NCI-H1436 (cell line): Measurements from ENCODE around the gene MXRA7.
"Not testable (repeated sequence)": the region's sequence is repeated elsewhere in the genome, so short reads cannot be mapped to it uniquely, and the experiment has no call there.

Source experiments
- DNase-seq: peaks from one replicate; lab custom pipeline; 2025; lab: John Stamatoyannopoulos, UW

MXRA7 gene

DNA sequence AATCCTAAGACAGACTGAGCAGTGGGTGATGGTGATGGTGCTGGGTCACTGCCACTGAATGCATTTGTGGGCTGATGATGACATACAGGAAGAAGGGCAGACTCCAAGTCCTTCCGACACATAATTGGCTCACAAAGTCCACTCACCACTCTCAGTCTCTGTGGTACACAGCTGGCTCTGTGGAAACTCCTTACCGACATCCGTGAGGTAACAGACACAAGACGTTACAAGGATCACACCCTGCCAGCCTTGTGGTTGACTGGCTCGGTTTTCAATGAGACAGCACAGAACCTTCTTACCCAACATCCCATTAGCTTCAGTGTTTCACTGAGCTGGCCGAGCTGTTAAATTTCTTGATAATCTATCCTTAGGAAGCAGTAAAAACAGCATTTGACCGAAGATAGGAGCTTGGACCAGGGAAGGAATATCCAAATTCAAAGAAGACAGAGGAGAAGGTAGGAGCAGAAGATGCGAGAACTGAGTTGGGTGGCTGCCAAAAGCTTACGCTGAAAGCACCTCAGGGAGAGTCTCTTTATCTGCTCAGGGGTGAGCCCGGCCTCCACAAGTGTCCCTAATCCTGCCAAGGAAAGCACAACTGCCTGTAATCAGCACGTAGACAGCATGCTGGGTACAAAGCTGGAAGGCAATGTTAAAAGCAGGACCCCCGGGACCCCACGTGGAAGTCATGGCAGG is 5.5 kb upstream of the MXRA7 start:
- DNase-seq, result no peak

DNA sequence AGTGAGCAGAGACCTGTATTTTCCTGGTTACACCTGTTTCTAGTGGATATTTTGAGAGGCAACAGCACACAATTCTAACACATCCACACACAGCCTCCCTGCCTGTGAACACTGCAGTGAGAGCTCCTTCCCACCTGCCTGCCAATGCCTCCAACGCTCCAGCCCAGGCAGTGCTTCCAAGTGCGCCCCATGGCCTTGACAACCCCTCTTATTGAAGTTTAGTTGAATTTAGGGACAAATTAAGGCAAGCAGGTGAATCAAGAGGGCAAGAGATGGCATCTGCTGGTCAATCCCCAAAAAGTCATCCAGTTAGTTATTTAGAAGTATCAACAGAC is 4.7 kb upstream of the MXRA7 start:
- no peak for DNase-seq

DNA sequence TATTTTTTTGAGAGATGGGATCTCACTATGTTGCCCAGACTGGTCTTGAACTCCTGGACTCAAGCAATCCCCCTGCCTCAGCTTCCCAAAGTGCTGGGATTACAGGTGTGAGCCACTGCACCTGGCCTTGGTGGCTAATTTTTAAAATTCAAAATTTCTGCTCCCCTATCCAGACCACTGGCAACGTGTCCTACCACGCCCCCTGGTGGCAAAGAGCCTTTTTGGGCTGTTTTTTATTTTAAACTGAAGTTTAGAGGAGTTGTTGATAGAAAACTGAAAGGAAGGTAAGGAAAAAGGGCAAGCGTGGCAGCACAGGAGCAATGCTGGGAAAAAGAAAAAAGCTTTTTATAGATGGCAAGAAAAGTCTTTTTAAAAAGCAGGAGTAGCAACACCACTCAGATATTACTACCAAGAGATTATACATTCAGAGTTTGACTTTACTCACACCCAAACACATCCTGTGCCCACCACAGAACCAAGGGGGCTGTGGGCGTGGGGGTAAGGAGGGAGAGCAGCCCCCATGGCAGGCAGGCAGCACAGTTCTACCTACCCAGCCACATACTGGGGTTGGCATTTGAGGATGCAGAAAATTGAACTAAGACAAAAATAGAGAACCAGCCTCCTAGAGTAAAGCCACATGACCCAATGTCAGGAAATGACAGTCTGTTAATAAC is 4.2 kb upstream of the MXRA7 start:
- peak; percentile 38 for DNase-seq

DNA sequence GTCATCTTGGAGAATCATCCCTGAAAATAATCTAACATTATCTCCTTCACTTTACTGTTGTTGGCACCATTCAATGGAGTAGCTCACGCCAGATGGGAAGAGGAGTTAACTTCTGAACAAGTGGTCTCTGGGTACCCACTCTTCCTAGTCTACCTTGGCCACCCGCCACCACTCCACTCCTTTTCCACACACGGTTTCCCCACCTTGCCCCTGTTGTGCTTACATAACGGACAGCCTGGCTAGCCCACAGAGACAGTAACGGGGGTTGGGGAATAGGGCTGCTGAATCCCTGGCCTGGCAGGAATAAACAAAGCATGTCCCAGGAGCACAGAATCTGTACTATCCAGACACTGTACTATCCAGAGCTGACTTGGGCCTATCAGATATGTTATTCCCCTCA is 3.6 kb upstream of the MXRA7 start:
- DNase-seq, result no peak

DNA sequence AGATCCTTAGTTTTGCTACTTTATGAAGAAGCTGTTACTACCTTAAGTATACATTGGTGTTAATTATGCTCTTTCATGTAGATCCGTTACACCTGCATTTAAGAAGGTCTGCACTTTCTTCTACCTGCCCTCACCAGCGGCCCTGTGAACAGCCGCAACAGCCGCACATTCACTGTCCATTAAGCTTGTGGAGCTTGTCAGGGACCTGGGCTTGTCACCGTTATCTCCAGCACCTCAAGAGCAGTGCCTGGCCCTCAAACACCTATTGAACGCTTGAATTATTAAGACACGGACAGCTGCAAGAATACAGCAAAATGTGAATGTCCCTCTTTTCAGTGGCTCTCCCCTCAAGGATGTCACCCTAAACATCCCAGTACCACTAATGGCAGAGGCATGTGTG is 3.0 kb upstream of the MXRA7 start:
- DNase-seq, result no peak

DNA sequence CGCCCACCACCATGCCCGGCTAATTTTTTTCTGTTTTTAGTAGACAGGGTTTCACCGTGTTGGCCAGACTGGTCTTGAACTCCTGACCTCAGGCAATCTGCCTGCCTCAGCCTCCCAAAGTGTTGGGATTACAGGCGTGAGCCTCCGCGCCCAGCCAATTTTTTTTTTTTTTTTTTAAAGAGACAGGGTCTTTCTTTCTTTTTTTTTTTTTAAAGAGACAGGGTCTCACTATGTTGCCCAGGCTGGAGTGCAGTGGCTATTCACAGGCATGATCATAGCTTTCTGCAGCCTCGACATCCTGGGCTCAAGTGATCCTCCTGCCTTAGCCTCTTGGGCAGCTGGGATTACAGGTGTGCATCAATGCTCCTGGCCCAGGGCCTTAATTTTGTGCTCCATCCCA is 1.6 kb upstream of the MXRA7 start:
- DNase-seq, result not testable (repeated sequence)

DNA sequence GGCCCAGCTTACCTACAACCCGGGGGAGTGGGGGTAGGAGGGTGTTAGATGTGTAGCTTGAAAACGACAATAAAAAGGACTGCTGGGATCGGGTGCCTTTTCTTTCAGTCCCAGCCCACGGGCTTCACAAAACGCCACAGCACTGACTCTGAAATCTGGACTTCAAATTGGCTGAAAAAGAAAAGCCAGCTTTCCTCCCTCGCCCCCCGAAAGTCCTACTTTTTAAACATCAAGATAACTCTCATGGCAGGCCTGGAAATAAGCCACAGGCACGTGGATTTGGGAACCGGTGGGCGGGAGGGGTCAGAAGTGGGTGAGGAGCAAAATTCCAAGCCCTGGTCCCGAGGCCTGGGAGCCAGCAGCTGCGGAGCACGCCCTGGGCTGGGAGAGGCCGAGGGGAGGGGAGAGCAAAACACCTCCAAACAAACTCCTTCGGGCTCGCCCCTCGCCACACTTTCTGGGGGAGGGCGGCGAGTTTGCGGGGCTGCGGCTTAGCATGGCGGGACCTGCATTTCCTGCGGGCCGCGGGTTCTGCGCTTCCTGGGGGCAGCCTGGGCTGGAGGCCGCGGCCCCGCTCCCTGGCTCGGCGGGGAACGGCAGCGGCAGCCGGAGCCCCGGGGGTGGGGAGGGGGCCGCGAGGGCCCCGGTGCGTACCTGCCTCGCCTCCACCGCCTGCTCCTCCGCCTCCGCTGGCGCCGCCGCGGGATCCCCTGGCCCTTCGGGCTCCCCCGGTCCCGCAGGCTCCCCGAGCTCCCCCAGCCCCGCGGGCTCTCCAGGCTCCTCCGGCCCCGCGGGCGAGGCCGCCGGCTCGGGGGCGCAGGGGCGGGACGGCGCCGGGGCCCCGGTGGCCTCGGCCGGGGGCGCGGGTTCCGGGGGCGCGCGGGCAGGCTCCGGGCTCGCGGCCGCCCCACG is 558 bp downstream of the MXRA7 start:
- DNase-seq, result not testable (repeated sequence)

DNA sequence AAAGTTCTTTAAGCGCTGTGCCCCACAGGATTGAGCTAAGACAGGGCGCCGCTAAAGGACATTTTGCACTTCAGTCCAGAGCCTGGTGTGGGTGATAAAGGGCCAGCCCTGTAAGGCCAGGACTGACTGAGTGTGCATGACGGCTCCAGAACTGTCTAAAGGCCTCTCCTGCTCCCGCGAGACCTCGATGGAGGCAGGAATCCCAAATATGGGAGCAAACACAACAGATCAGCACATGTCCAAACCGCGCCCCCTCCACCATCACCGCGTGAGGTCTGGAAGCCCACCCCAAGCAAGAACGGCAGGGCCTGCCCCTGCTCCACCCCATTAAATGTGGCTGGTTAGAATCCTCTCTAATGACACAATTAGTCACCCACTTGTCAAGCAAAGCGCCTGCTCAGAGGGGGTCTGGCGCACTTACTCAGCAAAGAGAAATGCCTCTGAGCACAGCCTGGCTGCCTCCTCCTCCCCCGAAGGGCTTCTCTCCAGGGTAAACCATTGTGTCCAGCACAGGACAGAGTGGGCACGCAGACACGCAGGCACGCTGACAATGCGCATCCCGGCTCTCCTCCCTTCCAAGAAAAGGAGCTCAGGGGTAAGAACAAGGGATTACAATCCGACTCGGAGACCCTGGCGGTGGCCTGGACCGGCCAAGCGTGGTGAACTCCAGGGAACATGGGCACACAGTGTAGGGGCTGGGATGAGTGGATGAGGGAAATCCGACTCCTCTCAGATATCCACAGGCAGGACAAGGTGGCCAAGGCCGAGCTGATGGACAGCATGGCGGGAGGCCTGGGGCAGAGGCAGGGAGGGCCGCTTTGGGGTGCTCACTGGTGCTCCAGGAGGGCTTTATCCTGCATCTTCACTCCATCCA is 1.5 kb downstream of the MXRA7 start:
- DNase-seq, result peak; percentile 75

DNA sequence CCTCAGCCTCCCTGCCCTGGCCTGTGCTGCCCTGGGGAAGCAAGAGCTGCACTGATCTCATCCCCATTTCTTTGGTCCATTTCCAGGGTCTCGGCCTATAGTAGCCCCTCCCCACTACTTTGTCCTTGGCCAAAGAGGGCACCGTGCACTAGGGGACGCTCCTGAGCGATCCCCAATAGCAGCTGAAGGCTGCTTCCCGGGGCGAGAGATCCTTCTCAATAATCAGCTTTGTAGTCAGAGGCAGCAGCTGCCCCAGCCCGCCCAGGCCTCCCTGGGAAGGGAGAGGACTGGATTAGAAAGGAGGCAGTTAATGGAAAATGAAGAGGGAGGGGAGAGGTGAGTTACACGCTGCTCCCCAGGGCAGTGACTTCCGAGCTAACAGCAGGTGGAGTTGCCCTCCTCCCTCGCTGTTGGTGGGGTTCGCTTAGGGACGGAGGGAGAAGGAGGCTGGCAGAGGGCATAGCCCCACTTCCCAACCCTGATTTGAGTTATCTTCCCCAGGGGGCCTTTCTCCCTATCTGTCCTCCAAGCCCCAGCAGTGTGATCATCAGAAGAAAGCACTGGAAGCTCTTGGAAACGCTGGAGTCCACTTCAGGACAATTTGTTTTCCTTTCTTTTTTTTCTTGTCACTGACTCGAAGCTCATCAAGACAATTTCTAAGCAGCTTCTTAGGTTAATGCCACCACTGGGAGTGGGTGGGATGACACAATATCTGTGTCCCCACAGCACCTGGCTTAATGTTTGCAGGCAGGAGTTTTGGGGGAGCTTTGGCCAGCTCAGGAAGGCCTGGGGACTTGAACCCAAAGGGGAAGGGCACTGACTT is 2.6 kb downstream of the MXRA7 start:
- DNase-seq, result peak; percentile 51

DNA sequence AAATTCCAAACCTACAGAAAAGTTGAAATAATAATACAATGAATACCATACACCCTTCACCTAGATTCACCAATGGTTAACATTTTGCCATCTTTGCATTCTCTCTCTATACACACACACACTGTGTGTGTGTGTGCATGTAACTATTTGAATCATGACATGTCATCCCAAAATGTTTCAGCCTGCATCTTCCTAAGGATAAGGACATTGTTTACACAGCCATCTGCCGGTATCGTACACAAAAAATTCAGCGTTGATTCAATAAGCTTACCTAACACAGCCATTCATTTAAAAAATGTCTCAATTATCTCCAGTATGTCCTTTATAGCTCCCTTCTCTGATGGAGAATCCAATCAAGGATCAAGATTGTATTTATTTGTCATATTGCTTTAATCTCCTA is 3.9 kb downstream of the MXRA7 start:
- no peak for DNase-seq

DNA sequence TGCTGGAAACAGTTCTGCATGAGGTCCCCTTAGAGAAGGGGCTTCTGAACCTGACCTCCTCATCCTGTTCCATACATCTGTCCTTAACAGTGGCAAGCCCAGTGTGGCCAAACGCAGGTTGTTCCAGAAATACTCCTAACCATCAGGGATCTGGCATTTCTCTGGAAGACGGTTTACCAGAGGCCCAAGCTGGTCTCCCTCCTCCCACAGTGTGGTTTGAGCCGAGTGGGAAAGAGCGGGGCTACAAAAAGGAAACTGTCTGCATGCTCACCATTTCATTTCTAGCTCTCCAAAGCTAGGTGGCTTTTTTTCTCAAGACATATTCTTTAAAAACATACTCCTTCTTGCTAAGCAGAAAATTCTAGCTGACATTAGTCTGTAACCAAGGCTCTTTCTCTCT is 6.0 kb downstream of the MXRA7 start:
- no peak for DNase-seq

DNA sequence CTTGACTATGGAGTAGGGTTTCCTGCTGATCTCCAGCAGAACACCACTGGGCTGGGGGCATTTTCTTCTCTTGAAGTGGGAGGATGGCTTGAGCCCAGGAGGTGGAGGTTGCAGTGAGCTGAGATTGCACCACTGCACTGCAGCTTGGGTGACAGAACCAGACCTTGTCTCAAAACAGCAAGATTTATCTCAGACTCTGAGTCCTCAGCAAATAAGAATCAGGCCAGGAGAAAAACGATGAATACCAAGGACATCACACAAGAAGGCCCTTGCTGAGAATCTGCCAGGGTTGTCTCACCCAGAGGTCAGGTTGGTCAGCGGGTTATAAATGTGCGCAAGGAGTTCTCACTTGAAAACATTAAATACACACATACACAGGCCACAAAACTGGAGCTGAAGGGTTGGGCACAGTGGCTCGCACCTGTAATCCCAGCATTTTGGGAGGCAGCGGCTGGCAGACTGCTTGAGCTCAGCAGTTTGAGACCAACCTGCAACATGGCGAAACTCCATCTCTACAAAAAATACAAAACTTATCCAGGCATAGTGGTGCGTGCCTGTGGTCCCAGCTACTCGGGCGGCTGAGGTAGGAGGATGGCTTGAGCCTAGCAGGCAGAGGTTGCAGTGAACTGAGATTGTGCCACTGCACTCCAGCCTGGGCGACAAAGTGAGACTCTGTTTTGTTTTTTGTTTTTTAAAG is 7.7 kb downstream of the MXRA7 start:
- no peak for DNase-seq

DNA sequence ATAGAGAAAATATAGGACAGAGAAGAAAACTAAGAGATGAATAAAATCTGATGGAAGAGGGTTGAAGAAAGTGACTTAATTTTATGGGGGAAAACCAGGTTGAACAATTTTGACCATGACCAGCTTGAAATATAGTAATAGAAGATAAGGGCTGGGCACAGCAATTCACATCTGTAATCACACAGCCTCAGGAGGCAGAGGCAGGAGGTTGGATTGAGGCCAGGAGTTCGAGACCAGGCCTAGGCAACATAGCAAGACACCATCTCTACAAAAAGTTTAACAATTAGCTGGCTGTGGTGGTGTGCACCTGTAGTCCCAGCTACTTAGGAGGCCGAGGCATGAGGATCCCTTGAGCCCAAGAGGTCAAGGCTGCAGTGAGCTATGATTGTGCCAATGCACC is 8.7 kb downstream of the MXRA7 start:
- DNase-seq, result no peak

DNA sequence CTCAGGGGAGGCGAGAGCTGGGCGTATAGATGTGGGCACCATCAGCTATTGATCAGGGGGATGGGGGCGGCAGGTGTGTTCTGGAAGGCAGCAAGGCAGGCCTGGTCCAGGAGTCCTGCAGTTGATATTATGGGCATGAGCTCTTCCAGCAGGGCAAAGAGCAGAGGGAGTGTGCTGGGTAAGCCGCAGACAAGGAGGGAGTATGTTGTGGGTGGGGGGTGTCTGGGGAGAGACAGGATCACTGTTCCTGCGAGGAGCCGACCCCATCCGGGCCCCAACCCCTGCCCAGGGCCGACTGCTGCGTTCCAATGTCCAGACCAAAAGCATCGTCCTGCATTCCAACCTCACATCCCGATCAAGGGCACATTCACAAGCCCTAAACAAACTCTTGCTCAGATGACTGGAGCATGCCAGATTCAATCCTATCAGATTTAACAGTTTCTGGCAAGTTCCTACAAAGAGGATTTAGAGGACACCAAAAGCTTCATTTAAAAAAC is 9.2 kb downstream of the MXRA7 start:
- no peak for DNase-seq

DNA sequence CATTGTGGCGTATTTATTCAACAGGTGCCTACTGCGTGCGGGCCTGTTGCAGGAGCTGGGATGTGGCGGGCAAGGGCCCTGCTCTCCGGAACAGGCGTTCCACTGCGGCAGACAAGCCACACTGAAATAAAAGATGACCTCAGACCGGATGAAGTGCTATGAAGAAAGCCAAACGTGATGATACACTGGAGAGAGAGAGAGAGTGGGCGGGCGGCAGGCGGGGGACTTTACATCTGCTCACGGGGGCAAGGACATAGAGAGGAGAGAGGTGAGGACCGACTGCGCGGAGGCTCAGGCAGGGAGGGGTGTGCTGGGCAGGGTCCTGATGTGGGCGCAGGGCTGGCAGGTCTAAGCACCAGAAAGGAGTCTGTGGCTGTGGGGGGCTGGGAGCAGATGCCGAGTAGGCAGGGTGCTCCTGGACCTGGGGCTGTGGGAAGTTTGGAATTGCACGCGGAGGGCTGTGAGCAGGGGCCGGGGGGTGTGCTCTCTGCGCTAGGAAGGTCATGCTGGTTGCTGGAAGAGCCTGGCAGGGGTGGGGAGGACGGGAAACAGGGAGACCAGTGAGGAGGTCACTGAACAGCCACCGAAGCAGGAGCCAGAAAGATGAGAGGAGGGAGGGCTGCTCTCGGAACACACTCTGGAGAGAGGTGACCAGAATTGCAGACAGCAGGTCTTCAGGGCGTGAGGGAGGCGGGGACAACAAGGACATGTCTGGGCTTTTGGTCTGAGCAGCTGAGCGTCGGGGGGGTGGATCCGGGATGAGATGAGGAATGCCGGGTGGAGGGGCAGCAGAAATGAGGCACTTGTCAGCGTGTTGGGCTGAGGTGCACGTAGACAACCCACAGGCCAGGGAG is 9.9 kb downstream of the MXRA7 start:
- DNase-seq, result peak; percentile 71

DNA sequence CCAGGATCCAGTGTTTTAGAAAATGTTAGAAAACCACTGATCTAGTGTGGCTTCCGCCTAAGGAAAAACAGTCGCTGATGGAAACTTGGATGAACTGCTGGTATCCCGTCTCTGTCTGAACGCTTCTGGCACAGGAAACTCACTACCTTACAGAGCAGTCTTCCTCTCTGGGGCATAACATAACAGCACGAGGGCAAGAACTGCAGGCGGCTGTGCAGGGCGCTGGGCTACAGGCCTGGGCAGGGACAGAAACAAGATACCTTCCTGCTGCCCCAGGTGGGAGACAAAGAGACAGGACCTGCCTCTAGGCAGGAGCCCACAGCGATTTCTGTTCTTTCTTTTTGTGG is 10.5 kb downstream of the MXRA7 start:
- peak; percentile 71 for DNase-seq

DNA sequence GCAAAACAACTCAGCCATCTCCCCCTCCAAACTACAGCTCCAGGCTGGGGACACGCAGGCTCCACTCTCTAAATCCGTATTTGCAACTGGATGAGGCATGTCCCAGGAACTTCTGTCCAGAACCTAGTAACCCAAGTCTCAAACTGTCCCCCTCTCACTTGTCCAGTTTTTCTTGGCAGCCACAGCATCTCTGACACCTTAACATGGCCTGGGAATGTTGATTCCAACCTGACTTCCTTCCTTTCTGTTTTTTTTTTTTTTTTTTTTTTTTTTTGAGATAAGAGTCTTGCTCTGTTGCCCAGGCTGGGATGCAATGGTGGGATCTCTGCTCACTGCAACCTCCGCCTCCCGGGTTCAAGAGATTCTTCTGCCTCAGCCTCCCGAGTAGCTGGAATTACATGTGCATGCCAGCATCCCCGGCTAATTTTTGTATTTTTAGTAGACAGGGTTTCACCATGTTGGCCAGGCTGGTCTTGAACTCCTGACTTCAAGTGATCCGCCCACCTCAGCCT is 12.2 kb downstream of the MXRA7 start:
- not testable (repeated sequence) for DNase-seq

DNA sequence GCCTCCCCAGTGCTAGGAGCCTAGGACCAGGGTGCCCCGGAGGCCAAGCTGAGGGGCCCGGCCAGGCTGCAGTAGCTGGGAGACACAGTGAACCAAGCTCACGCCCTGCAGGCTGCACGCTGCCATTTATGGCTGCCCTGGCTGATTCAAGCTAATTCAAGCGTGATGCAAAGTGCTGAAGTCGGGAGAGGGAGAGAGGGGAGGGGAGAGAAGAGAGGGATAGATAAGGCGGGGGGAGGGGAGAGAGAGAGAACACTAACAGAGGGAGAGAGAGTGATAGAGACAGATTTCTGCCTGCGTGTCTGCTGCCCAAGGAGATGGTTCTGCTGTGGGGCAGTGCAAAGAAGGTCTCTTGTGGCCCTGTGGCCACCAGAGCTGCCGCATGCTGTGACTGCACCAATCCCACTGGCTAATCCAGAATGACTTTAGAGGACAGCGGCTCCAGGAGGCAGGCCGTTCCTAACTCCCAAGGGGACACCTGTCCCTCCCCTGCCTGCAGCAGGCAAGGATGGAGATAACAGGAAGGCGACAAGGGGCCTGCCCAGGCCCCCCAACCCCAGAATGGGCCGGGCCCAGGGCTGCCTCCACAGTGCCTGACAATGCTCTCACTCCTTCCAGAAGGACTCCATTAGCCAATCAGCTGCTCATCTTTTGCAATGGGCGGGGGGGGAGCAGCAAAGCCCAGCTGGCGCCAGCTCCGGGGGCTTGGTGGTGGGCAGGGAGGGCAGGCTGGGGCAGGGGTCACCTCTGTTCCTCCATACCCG is 12.9 kb downstream of the MXRA7 start:
- peak; percentile 45 for DNase-seq
